GM18873 (cell line): Measurements from ENCODE around the gene SCG2.
"Not testable (repeated sequence)": the region's sequence is repeated elsewhere in the genome, so short reads cannot be mapped to it uniquely, and the experiment has no call there.

ENCODE experiments used
- ATAC-seq: cut with Tn5 transposase; IDR thresholded peaks from one replicate; pipeline ENCODE4 v1.9.1; 2021; ENCODE audit warnings: mild to moderate bottlenecking, moderate library complexity, moderate number of reproducible peaks; ENCODE audit not compliant: unreplicated experiment, low FRiP score

Gene SCG2

GRCh38 chr2:223613017-223613950 is 11.1 kb upstream of the SCG2 start:
- ATAC-seq: no peak

- ATAC-seq: no peak
Observed at GRCh38 chr2:223612501-223612900, 10.3 kb upstream of the SCG2 start.

GRCh38 chr2:223611061-223611460 is 8.9 kb upstream of the SCG2 start:
- no peak for ATAC-seq

GRCh38 chr2:223607476-223607875 is 5.3 kb upstream of the SCG2 start:
- ATAC-seq: no peak

GRCh38 chr2:223606946-223607345 is 4.8 kb upstream of the SCG2 start:
- ATAC-seq: no peak

- no peak for ATAC-seq
Observed at GRCh38 chr2:223604231-223604630, 2.1 kb upstream of the SCG2 start.

GRCh38 chr2:223602972-223603371 is 811 bp upstream of the SCG2 start:
- ATAC-seq: no peak

- no peak for ATAC-seq
Observed at GRCh38 chr2:223601018-223601417, 1.1 kb downstream of the SCG2 start.

- no peak for ATAC-seq
Observed at GRCh38 chr2:223599640-223600380, 2.4 kb downstream of the SCG2 start.

- no peak for ATAC-seq
Observed at GRCh38 chr2:223598994-223599639, 3.0 kb downstream of the SCG2 start.

- no peak for ATAC-seq
Observed at GRCh38 chr2:223597076-223597475, 5.1 kb downstream of the SCG2 start.

GRCh38 chr2:223596208-223596607 is 6.0 kb downstream of the SCG2 start:
- no peak for ATAC-seq

- no peak for ATAC-seq
Observed at GRCh38 chr2:223594831-223595230, 7.3 kb downstream of the SCG2 start.

GRCh38 chr2:223594259-223594658 is 7.9 kb downstream of the SCG2 start:
- ATAC-seq: no peak

- ATAC-seq: not testable (repeated sequence)
Observed at GRCh38 chr2:223592689-223593088, 9.5 kb downstream of the SCG2 start.

- no peak for ATAC-seq
Observed at GRCh38 chr2:223591596-223591995, 10.6 kb downstream of the SCG2 start.

- no peak for ATAC-seq
Observed at GRCh38 chr2:223590964-223591363, 11.2 kb downstream of the SCG2 start.

- no peak for ATAC-seq
Observed at GRCh38 chr2:223589901-223590300, 12.3 kb downstream of the SCG2 start.

- no peak for ATAC-seq
Observed at GRCh38 chr2:223588251-223588650, 13.9 kb downstream of the SCG2 start.

- no peak for ATAC-seq
Observed at GRCh38 chr2:223587301-223587700, 14.9 kb downstream of the SCG2 start.

- ATAC-seq: no peak
Observed at GRCh38 chr2:223586261-223586660, 15.9 kb downstream of the SCG2 start.
